C4-2B (cell line): ENCODE data around the gene HES6.

Experiments
- CTCF ChIP-seq: fragments of 450-650 bp; conservative IDR thresholded peaks from 2 replicates; pipeline ENCODE4 v1.5.1; 2017; ENCODE audit warnings: mild to moderate bottlenecking
- ZFX ChIP-seq: fragments of 450-650 bp; IDR thresholded peaks from 2 replicates; pipeline ENCODE4 v1.6.1; 2017

- TF ChIP-seq CTCF, result no peak
- no peak for TF ChIP-seq ZFX
These were observed 8.0 kb downstream of the HES6 start for GRCh38 chr2:238231809-238232208.
